ENCODE measurements around the gene CUL9. TPM values are rescaled to one million over a fixed set of nuclear protein-coding genes. Genes with fewer than 3 reads are reported as not detected.

CUL9 gene
- polyA plus RNA-seq, 1 donor (not counting 4 experiments of a cell fraction or from before 2014, with no cell fraction given) = 21.6 TPM

- no peak for TF ChIP-seq CTCF (optimal IDR thresholded peaks at IDR 0.05 in 1 of 3, IDR thresholded peaks at IDR 0.05 in 1 of 3, conservative IDR thresholded peaks at IDR 0.05 in 1 of 3; ENCODE audit: extremely low read depth in 1 of 3, insufficient read depth in 2 of 3, low read length in 3 of 3)
- no peak for TF ChIP-seq EZH2 (IDR thresholded peaks at IDR 0.05; ENCODE audit: low read length)
- Histone ChIP-seq H3K27ac (ENCODE audit: control insufficient read depth, insufficient read depth, low read length) (no peak overlapping the region), H3K4me2 (ENCODE audit: control insufficient read depth, extremely low read depth, insufficient read depth, low read depth, low read length) (no peak overlapping the region), H3K4me1 (ENCODE audit: control insufficient read depth, extremely low read depth, insufficient read depth, low read length) (peaks cover 5% of the 10 kb centered on the region), H2AFZ (ENCODE audit: control insufficient read depth, low read length) (no peak overlapping the region), H3K27me3 (ENCODE audit: control insufficient read depth, extremely low read depth, insufficient read depth, low read length) (peaks cover 25% of the 10 kb centered on the region), H3K9me1 (ENCODE audit: control insufficient read depth, extremely low read depth, insufficient read depth, low read length) (no peaks in the 10 kb centered on the region), H3K9me3 (ENCODE audit: control insufficient read depth, low read depth, low read length) (no peaks in the 10 kb centered on the region), H3K36me3 (ENCODE audit: control insufficient read depth in 2 of 2, extremely low read depth in 1 of 2, insufficient read depth in 2 of 2, low read length in 2 of 2) (no peaks in the 10 kb centered on the region), H3K4me3 (ENCODE audit: control insufficient read depth in 2 of 3, extremely low read depth in 1 of 3, insufficient read depth in 2 of 3, low read depth in 1 of 3, low read length in 3 of 3) (no peak overlapping the region), H3K9ac (ENCODE audit: control insufficient read depth, extremely low read depth, insufficient read depth, low read length) (no peak overlapping the region), H3K79me2 (ENCODE audit: control insufficient read depth, insufficient read depth, low read length) (no peaks in the 10 kb centered on the region), H4K20me1 (ENCODE audit: control insufficient read depth, extremely low read depth, insufficient read depth, low read length) (no peaks in the 10 kb centered on the region)
- DNase-seq (ENCODE audit: low read depth, low spot score) (no peak), FAIRE-seq (no peak)
- dilution Hi-C loops (cut with MboI; ENCODE audit: extremely low pct_ligation_motif_present, low sequenced_read_pairs) = no loop called here
These were observed 85.8 kb downstream of the CUL9 start for GRCh38 chr6:43267619-43268354.

- no peaks in the 10 kb centered on the region for H3K36me3 ChIP-seq (ENCODE audit: control insufficient read depth in 2 of 2, extremely low read depth in 1 of 2, insufficient read depth in 2 of 2, low read length in 2 of 2)
- dilution Hi-C loops (cut with MboI; ENCODE audit: extremely low pct_ligation_motif_present, low sequenced_read_pairs) = no loop called here
These were observed 86.3 kb downstream of the CUL9 start for GRCh38 chr6:43268355-43268700.

More at GRCh38 chr6:43268355-43268700, 86.3 kb downstream of the CUL9 start:
- peaks cover 29% of the 10 kb centered on the region for H3K27me3 ChIP-seq (ENCODE audit: control insufficient read depth, extremely low read depth, insufficient read depth, low read length)
- DNase-seq (ENCODE audit: low read depth, low spot score) (no peak), FAIRE-seq (no peak)
- H4K20me1 ChIP-seq (ENCODE audit: control insufficient read depth, extremely low read depth, insufficient read depth, low read length) = no peaks in the 10 kb centered on the region
- no peak overlapping the region for H3K4me2 ChIP-seq (ENCODE audit: control insufficient read depth, extremely low read depth, insufficient read depth, low read depth, low read length)
- no peaks in the 10 kb centered on the region for H3K9me3 ChIP-seq (ENCODE audit: control insufficient read depth, low read depth, low read length)
- no peaks in the 10 kb centered on the region for H3K9me1 ChIP-seq (ENCODE audit: control insufficient read depth, extremely low read depth, insufficient read depth, low read length)
- no peak overlapping the region for H3K9ac ChIP-seq (ENCODE audit: control insufficient read depth, extremely low read depth, insufficient read depth, low read length)
- no peak overlapping the region for H3K27ac ChIP-seq (ENCODE audit: control insufficient read depth, insufficient read depth, low read length)
- no peak overlapping the region for H2AFZ ChIP-seq (ENCODE audit: control insufficient read depth, low read length)
- TF ChIP-seq CTCF (optimal IDR thresholded peaks at IDR 0.05 in 1 of 3, IDR thresholded peaks at IDR 0.05 in 1 of 3, conservative IDR thresholded peaks at IDR 0.05 in 1 of 3; ENCODE audit: extremely low read depth in 1 of 3, insufficient read depth in 2 of 3, low read length in 3 of 3) (no peak), EZH2 (IDR thresholded peaks at IDR 0.05; ENCODE audit: low read length) (no peak)
- peaks cover 5% of the 10 kb centered on the region for H3K4me1 ChIP-seq (ENCODE audit: control insufficient read depth, extremely low read depth, insufficient read depth, low read length)
- H3K4me3 ChIP-seq (ENCODE audit: control insufficient read depth in 2 of 3, extremely low read depth in 1 of 3, insufficient read depth in 2 of 3, low read depth in 1 of 3, low read length in 3 of 3) = no peak overlapping the region
- no peaks in the 10 kb centered on the region for H3K79me2 ChIP-seq (ENCODE audit: control insufficient read depth, insufficient read depth, low read length)
